GM23338 (cell line): ENCODE data around the gene HSD11B2.

Experiments
- CREB1 ChIP-seq: fragments of 250-450 bp; sonication (Bioruptor Pico); IDR thresholded peaks from 2 replicates; pipeline ENCODE4 v1.5.0; 2020; ENCODE audit warnings: low read depth, mild to moderate bottlenecking, moderate library complexity
- EZH2 ChIP-seq: fragments of 200-600 bp; sonication (generic); IDR thresholded peaks from one replicate; pipeline ENCODE4 v1.8.0; 2017; ENCODE audit warnings: antibody characterized with exemption, mild to moderate bottlenecking, low read depth; ENCODE audit not compliant: unreplicated experiment
- EZH2phosphoT487 ChIP-seq: fragments of 200-600 bp; sonication (generic); IDR thresholded peaks from one replicate; pipeline ENCODE4 v1.8.1; 2018; ENCODE audit warnings: antibody characterized with exemption; ENCODE audit not compliant: unreplicated experiment
- JUNB ChIP-seq: IDR thresholded peaks from one replicate; pipeline ENCODE4 v1.6.1; 2016; ENCODE audit warnings: antibody characterized with exemption; ENCODE audit not compliant: unreplicated experiment
- POLR2AphosphoS5 ChIP-seq: IDR thresholded peaks from 2 replicates; pipeline ENCODE4 v1.6.1; 2016; ENCODE audit warnings: antibody characterized with exemption, low read depth
- REST ChIP-seq: IDR thresholded peaks from one replicate; pipeline ENCODE4 v1.6.1; 2018; ENCODE audit warnings: antibody characterized with exemption; ENCODE audit not compliant: unreplicated experiment
- ZNF331 ChIP-seq: fragments of 250-450 bp; sonication (Bioruptor Pico); IDR thresholded peaks from 2 replicates; pipeline ENCODE4 v1.5.0; 2020; ENCODE audit warnings: low read depth, mild to moderate bottlenecking, moderate library complexity
- TF ChIP-seq, protein P1 (sequence below), 2 experiments: fragments of 200-600 bp in 1 of 2; sonication (generic) in 1 of 2; conservative IDR thresholded peaks; 2 replicates each; pipeline versions ENCODE4 v1.5.1 to v1.6.1; 2016 to 2017; ENCODE audit warnings: antibody characterized with exemption in 2 of 2, low read depth in 2 of 2, mild to moderate bottlenecking in 2 of 2, moderate library complexity in 1 of 2

DNA sequence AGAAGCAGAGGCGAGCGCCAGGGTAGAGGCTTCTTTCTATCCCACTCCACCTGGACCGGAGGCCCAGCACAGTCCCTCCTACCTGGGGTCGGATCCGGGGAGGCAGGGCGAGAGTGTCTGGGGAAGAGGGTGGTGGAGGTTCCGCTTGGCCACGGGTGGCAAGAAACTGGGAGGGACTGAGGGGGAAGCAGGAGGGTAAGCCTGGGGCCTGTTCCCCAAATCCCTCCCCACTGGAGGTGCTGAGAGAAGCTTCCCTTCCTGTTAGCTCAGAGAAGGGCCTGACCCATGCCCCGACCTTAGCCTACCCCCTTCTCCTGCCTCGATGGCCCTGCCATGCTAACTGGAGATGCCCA is 35.8 kb upstream of the HSD11B2 start:
- TF ChIP-seq, protein P1, sequence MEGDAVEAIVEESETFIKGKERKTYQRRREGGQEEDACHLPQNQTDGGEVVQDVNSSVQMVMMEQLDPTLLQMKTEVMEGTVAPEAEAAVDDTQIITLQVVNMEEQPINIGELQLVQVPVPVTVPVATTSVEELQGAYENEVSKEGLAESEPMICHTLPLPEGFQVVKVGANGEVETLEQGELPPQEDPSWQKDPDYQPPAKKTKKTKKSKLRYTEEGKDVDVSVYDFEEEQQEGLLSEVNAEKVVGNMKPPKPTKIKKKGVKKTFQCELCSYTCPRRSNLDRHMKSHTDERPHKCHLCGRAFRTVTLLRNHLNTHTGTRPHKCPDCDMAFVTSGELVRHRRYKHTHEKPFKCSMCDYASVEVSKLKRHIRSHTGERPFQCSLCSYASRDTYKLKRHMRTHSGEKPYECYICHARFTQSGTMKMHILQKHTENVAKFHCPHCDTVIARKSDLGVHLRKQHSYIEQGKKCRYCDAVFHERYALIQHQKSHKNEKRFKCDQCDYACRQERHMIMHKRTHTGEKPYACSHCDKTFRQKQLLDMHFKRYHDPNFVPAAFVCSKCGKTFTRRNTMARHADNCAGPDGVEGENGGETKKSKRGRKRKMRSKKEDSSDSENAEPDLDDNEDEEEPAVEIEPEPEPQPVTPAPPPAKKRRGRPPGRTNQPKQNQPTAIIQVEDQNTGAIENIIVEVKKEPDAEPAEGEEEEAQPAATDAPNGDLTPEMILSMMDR (conservative IDR thresholded peaks at IDR 0.05; ENCODE audit: low read depth in 2 of 2) = no peak
- TF ChIP-seq CREB1 (CRISPR knock-in tag) (no peak), REST (no peak), POLR2AphosphoS5 (no peak), EZH2 (no peak), EZH2phosphoT487 (no peak), ZNF331 (CRISPR knock-in tag) (no peak), JUNB (no peak)
